Activated CD8-positive, alpha-beta memory T cell treated with anti-CD3 and anti-CD28 coated beads, Interleukin-2, amount 50 U/mL, for 1 hour (primary cell): Measurements from ENCODE around the gene GRB2.
A peak's percentile ranks its signal among the peaks of the same experiment; 100 is the strongest.
"Not testable (repeated sequence)": the region's sequence is repeated elsewhere in the genome, so short reads cannot be mapped to it uniquely, and the experiment has no call there.

ENCODE experiments used
- DNase-seq: peaks from one replicate; pipeline ENCODE4 v3.0.0-alpha.2; 2020; ENCODE audit errors: extremely low read depth

The GRB2 gene

DNA sequence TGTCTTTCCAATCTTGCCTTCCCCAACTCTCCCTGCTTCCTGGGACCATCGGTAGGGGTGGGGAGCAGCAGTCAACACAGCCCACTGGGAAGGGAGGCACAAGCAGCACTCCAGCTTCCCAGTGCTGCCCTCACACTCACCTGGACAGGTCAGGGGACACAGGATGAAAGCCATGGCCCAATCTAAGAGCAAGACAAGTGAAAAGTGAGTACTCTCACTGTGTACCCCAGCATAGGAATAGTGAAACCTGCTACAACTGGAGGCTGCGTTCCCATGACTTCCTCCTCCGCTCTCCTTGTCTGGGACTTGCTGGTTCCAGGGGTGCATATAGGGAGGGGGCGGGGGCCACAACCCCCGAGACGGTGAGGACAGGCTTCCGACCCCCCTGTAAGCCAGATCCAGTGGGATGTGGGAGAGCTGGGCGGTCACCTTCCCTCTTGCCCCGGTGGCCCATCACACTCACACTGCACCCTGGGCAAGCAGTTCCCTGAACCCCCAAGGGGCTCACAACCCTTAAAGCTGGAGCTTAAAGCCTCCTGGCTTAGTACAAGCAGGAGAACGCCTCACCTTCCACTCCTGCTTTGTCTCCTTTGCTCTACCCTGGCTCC lies 86.8 kb downstream of the GRB2 start:
- DNase-seq = no peak

DNA sequence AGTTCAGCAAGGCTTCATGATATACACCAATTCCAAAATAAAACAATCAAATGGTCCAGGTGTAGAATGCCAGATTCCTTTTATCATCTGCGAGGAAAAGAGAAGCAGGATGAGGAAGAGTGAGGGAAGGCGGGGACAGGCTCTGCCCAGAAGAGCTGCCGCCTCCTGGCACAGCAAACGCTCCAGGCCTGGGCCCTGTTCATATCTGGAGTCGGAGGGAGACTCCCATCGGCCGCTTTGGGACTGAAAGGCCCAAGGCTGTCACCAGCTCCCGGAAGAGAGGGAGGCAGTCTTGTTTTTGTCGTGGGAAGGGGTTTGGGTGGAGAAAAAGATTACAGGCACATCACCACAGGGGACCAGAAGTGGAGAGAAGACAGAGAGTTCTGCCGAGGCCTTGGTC lies 87.3 kb downstream of the GRB2 start:
- DNase-seq = no peak

DNA sequence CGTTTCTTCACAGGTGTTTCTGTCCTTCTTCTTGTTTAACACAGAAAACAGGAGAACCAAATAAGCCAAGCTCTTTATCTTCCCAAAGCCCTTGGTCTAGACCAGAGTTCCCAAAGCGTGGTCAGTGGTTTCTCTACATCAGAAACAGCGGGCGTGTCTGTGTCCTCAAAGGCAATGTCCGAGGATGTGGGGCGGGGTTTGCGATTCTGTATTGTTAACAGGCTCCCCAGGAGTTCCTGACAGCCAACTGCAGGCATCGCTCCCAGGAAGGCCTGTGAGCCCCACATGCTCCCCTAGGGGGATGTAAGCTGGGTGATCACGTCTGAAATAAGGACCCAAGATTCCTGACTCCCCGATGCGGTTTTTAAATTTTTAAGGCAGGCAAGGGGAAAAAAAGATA lies 87.8 kb downstream of the GRB2 start:
- DNase-seq = no peak

DNA sequence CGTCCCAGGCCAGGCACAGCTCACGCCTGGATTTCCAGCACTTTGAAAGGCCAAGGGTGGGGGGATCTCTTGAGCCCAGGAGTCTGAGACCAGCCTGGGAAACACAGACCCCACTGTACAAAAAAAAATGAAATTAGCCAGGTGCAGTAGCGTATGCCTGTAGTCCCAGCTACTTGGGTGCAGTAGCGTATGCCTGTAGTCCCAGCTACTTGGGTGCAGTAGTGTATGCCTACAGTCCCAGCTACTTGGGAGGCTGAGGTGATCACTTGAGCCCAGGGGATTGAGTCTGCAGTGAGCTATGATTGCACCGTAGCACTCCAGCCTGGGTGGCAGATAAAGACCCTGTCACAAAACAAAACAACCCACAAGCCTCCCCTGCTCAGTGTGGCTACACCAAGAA lies 89.2 kb downstream of the GRB2 start:
- DNase-seq = no peak

DNA sequence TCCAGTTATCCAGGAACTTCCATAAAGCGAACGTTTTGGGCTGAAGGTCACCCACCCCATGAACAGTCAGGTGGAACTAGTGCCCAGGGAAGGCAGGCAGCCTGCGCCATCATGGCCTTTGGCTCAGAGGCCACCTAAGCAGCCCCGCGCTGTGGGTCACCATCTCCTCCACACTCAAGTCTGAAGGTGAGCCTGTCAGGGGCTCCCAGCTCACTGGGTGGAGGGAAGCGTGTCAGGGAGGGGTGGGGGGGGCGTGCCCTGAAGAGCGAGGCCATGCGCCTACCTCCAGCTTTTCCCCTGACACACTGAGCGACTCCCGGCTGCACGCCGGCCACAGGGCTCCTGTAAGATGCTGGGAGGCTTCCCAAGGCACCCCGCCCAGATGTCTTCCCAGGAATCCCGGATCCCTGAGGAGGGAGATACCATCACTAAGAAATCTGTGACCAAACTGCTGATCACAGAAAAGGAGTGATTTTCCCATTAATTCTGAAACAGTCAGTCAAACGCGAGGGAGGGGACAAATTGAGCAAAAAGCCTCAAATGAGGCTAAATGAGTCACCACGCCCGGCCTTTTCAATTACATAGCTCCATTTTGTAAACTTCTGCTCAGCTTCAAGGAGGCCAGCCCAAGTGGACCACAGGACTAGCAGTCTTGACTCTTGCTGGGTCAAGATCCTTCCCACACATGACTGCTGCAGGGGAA lies 89.8 kb downstream of the GRB2 start:
- DNase-seq = no peak

DNA sequence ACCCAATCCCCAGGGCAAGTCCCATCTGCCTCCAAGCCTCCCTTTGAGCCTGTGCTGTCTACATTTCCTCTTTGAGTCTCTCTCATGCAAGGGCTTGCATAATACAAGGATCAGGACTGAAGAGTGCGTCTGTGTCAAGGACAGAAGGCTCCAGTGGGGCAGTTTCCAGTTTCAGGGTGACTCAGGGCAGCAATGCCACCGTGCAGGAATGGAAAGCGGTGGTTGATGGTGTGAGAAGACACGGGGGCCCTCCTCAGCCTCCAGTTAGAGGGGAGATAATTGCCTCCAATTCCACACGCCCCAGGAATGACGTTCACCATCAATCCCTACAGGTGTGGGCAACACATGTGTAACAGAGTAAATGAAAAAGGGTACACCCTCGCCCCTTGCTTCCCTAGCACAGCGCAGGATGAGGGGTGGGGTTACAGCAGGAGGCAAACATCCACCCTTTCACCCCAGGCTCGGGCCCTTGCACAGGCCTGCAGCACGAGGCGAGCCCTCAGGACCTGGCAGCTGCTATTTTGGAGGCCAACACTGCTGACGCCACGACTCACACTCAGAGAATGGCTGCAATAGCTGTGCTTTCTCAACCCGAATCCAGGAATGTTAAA lies 91.4 kb downstream of the GRB2 start:
- DNase-seq = no peak

DNA sequence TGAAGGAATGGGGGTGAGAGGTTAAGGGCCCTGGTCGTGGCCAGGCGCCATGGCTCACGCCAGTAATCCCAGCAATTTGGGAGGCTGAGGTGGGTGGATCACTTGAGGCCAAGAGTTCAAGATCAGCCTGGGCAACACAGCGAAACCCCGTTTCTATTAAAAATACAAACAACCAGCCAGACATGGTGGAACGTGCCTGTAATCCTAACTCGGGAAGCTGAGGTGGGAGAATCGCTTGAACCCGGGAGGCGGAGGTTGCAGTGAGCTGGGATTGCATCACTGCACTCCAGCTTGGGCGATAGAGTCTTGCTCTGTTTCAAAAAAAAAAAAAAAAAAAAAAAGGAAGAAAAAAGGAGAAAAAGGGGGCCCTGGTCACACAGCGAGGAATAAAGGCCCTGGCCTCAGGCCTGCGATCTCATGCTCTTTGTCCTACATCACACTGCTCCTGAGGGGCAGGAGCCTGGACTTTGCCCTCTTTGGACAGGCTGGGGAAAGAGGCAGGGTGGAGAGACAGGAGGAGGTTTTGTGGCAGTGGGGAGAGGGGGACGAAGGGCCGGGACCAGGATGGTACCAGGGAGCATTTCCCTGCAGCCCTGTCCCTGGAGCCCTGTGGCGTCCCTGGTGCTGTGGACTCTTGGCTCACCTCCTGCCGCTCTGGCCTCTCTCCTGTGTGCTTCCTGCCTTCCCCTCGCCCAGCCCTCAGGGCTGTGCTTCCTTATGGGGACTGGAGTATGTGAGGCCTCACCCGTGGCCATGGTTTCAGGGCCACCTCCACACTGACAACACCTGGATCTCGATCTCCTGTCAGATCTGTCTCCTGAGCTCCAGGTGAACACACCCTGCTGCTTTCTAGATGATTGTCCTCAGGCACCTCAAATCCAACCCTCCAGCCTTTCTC lies 96.5 kb downstream of the GRB2 start:
- DNase-seq = no peak

DNA sequence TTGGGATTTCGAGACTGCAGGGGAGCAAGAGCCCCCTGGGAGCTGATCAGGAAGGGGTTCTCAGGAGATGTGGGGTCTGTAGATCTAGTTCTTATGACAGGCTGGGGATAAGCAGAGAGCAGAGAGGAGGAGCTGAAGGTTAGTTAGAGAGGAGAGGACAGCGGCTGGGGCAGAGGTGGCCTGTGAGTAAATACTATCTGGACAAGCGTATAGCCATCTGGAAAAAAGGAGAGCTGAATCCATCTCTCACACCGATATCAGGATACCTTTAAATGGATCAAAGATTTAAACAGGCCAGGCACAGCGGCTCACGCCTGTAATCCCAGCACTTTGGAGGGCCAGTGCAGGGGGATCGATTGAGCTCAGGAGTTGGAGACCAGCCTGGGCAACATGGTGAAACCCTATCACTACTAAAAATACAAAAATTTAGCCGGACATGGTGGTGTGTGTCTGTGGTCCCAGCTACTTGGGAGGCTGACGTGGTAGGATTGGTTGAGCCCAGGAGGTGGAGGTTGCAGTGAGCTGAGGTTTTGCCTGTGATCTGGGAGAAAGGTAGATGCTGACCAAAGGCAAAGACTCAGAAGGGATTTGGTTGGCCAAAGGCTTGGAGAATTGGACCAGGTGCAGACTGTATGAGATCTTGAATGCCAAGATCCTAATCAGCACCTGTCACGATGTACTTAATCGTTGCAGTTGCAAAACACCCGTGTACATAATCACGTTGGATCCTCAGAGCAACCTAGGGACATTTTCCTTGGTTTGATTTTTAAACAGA lies 97.3 kb downstream of the GRB2 start:
- no peak for DNase-seq

DNA sequence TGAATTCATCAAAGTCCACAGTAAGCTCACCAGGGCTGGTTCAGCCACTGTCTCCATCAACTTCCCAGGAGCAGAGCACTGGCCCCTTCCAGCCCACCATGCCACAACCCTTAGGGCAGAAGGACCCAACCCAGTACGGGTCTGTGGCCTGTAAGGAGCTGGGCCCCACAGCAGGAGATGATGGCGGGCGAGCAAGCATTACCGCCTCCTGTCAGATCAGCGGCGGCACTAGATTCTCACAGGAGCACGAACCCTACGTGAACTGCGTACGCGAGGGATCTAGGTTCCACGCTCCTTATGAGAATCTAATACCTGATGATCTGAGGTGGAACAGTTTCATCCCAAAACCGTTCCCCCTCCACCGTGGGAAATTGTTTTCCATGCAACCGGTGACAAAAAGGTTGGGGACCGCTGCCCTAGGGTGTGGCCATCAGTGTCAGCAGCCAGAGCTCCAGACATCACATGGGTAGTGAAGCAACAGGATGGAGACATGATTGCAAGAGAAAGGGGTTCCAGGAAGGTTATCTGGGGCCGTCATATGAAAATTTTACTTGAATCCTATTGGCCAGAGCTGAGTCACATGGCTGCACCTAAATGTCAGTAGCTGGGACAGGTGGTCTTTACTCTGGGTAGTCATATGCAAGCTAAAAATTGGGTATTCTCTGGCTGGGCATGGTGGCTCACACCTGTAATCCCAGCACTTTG lies 103.8 kb downstream of the GRB2 start:
- DNase-seq = no peak

DNA sequence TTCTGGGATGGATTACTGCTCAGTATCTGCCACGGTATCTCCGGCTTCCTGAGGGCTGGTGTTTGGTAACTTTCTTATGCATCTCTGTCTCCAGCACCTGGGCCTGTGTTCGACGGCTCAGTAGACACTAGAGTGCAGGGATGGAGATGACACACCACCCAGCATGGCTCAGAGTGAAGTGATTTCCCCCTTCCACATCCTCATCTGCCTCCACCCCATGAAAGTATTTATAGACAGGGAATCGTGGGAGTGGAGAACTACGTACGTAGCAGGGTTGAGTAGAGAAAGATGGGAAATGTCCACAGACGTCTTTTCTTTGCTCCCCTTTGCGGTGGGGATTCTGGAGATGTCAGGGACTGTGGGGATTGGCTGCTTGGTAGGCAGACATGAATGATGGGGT lies 104.4 kb downstream of the GRB2 start:
- no peak for DNase-seq

DNA sequence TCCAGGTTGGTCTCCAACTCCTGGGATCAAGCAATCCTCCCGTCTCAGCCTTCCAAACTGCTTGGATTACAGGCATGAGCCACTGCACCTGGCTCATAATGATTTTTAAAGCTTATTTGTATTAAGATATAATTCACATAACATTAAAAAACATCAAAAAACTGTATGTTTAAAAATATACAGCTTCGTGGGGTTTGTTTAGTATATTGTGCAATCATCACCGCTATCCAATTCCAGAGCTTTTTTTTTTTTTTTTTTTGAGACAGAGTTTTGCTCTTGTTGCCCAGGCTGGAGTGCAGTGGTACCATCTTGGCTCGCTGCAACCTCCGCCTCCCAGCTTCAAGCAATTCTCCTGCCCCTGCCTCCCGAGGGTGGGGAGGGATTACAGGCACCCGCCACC lies 105.2 kb downstream of the GRB2 start:
- no peak for DNase-seq

DNA sequence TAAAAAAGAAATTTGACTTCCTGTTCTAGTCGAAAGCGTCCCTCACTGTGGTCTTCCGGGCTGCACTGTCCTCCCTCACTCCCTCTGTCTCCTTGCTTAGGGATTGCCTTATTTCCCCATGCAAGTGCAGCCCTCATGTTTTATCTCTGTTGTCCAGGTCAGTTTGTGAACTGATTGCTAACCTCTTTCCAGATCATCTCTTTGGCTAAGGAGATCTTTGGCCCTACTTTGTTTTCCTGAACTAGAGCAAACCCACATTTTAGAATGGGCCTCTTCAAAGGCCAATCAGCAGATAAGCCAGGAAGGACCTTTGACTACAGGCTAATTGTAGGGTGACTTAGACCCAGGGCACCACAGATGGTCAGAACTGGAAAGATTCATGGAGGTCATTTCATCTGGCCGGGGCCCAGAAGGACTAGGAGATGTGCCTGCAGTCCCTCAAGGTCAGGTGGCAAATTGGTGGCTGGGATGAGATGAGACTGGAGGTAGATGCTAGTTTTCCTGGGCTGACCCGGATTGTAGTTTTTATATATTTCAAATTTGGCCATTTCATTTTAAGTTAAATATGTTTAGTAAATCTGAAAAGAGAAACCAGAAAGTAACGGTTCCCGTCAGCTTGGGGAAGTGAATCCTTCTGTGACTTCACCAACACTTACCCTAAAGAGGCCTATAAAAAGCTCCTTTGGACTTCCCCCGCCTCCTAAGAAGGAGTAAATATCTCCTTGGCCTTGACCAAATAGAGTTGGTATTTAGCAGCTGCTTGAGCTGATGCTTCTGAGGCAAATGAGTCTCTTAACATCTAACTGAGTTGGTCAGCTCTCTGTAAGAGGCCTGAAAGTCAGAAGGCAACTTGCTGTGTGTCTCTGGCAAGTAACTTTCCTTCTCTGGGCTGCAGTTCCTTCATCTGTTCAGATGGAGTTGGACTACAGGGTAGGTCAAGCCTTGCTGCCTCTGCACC lies 110.0 kb downstream of the GRB2 start:
- no peak for DNase-seq

DNA sequence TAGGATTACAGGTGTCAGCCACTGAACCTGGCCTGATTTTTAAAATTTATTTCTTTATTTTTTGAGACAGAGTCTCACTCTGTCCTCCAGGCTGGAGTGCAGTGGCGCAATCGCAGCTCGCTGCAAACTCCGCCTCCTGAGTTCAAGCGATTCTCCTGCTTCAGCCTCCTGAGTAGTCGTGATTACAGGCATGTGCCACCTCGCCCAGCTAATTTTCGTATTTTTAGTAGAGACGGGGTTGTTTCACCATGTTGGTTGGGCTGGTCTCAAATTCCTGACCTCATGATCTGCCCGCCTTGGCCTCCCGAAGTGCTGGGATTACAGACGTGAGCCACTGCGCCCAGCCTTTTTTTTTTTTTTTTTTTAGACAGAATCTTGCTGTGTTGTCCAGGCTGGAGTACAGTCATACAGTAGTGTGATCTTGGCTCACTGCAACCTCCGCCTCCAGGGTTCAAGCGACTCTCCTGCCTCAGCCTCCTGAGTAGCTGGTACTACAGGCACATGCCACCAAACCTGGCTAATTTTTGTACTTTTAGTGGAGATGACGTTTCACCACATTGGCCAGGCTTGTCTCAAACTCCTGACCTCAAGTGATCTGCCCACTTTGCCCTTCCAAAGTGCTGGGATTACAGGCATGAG lies 112.5 kb downstream of the GRB2 start:
- DNase-seq = not testable (repeated sequence)

DNA sequence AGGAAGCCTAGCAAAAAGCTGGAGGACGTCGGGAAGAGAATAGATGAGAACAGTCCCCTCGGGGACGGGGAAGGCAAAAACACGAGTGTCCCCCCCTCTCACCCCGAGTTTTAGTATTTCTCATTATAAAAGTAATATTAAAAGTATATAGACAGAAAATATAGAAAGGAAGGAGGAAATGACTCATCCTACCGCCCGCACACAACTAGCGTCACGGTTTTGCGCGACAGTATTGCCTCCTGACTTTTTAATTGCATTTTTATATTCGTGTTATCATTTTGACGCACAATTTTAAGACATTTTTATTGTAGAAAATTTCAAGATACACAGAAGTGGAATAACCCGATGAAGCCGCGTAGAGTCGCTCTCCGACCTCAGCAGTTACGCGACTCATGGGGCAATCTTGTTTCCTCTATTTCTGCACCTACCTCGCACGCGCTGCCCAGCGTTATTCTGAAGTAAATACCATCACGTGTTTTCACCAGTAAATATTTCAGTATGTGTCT lies 115.6 kb downstream of the GRB2 start:
- DNase-seq = peak; percentile 43

DNA sequence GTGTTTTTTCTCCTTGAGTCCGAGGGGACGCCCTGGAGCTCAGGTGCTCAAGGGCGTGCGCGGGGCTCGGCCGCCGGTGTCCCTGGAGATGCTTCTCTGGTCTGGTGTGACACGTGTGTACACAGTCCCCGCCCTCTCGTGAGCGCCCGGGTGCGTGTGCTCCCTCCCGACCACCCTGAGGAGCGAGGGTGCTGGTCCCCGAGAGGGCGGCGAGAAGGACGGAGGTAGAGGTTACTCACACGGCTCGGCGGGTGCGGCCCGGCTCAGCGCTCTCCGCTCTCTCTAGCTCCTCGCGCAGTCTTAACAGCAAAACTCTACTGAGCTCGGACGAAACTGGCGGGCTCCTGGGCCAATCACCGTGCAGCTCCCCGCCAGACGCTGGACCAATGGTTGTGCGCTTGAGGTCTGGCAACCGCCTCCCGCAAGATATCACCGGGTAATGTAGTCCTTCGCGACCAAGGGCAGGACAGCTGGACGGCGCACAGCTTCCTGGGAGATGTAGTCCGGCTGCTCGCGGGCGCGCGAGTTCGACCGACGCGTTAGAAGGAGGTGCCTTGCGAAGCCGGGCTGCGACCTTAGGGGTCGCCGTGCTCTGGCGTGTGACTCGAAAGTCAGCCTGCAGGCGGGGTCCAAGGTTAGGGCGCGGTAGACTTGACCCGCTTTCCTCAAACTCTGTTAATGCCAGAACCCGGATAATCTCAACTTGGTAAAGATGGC lies 116.2 kb downstream of the GRB2 start, which contains the start of gene SLC25A19:
Gene SLC25A19 (minus strand): TSS at position 319 of the 717 bp plus-strand sequence. CDS start 2,669 bp downstream, outside the sequence.
- peak; percentile 95 for DNase-seq

DNA sequence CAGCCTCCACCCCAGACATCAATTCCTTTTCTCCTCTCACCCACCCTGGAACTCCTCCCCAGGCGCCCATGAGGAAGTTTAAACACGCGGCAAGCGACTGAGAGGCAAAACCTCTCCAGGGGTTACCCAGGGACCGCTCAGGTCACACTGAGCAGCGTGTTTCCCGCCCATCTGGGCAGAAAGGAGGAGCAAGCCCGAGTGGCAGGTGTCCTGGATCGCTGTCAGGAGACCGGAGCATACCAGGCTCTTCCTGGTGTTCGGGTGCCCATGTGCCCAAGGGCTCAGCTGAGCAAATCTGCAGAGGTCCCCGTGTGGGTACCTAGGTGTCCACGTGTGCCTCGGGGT lies 116.7 kb downstream of the GRB2 start:
- no peak for DNase-seq

DNA sequence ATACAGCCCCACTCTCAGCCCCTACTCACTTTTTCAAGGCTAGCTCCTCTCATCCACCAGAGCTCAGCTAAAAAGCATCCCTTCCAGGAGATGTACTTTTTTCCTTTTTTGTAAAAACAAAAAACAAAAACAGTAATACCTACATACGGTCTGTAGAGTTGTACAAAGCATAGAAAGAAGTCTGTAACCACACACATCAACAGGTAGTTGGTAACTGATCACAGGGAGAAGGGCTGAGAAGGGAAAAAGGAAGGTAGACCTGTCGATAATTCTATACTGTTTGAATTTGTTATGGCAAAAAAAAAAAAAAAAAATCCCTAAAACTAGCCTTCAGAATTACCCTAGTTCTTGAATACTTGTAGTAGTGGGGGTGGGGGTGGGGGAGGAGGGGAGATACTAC lies 117.1 kb downstream of the GRB2 start:
- no peak for DNase-seq

DNA sequence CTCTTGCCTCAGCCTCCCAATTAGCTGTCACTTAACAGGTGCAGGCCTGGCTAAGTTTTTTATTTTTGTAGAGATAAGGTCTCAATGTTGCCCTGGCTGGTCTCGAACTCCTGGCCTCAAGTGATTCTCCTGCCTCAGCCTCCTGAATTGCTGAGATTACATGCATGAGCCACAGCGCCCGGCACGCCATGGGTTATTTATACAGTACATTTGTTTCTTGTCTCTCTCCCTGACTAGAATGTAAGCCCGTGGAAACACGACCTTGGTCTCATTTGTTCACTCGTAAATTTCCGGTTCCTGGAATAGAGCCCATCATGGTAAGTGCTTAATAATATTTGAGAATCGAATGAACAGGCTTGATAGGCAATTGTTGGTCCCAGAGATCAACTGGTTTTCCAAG lies 118.3 kb downstream of the GRB2 start:
- DNase-seq = no peak
